Panc1 (cell line): ENCODE data around the gene ADGRF1. TPM values are rescaled to one million over a fixed set of nuclear protein-coding genes. Genes with fewer than 3 reads are reported as not detected.

Experiments
- ATAC-seq: fragments of 200-7000 bp; cut with Tn5 transposase; 2 replicates; pipeline ENCODE4 v1.9.1; 2020; ENCODE audit warnings: mild to moderate bottlenecking, moderate library complexity
- BruUV-seq: library from RNA; stranded (reverse); fragments of 400-500 nt; replicated peaks from 2 replicates; lab custom pipeline; 2021; lab: Mats Ljungman, UMichigan
- CTCF ChIA-PET: fragments of 300-600 bp; sonication (Branson Sonifier 250); formaldehyde crosslinking; loops from one replicate; lab custom pipeline; 2022; ENCODE audit warnings: antibody characterized with exemption; lab: Charles Lee
- POLR2A ChIA-PET: fragments of 300-600 bp; sonication (Branson Sonifier 250); formaldehyde crosslinking; loops from one replicate; lab custom pipeline; 2022; ENCODE audit warnings: antibody characterized with exemption; lab: Charles Lee
- DNase-seq: peaks from one replicate; pipeline ENCODE4 v3.0.0-alpha.2; 2010; ENCODE audit warnings: low read depth, low spot score
- H3K27ac ChIP-seq: 2 replicates; pipeline ENCODE4 v1.5.1; 2011; ENCODE audit warnings: mild to moderate bottlenecking, low read length, inconsistent platforms
- H3K27me3 ChIP-seq: fragments of 200-500 bp; sonication (Bioruptor generic); 2 replicates; pipeline ENCODE4 v1.6.0; 2014; ENCODE audit warnings: low read length, inconsistent platforms; ENCODE audit not compliant: control insufficient read depth, insufficient read depth
- H3K36me3 ChIP-seq: fragments of 200-500 bp; sonication (Bioruptor generic); 2 replicates; pipeline ENCODE4 v1.5.1; 2014; ENCODE audit warnings: inconsistent platforms, mild to moderate bottlenecking, low read length, moderate library complexity; ENCODE audit not compliant: control insufficient read depth, insufficient read depth
- H3K4me1 ChIP-seq: 2 replicates; pipeline ENCODE4 v1.5.1; 2011; ENCODE audit warnings: inconsistent platforms, mild to moderate bottlenecking, low read length, moderate library complexity; ENCODE audit not compliant: control insufficient read depth, insufficient read depth
- H3K4me3 ChIP-seq, 2 experiments: 2 replicates each; pipeline ENCODE4 v1.5.1; 2011 to 2012; ENCODE audit warnings: low read depth in 2 of 2, low read length in 2 of 2, mild to moderate bottlenecking in 2 of 2, inconsistent platforms in 1 of 2, moderate library complexity in 1 of 2
- H3K9me3 ChIP-seq: fragments of 200-500 bp; sonication (Bioruptor generic); 2 replicates; pipeline ENCODE4 v1.5.1; 2014; ENCODE audit warnings: low read depth, mild to moderate bottlenecking, inconsistent platforms, low read length, moderate library complexity; ENCODE audit not compliant: control insufficient read depth, insufficient read depth
- CTCF ChIP-seq: fragments of 450-650 bp; IDR thresholded peaks from 2 replicates; pipeline ENCODE4 v1.5.1; 2017; ENCODE audit warnings: mild to moderate bottlenecking
- POLR2AphosphoS5 ChIP-seq: IDR thresholded peaks from 2 replicates; pipeline ENCODE4 v1.6.1; 2012; ENCODE audit warnings: mild to moderate bottlenecking, low read depth, low read length, moderate library complexity
- REST ChIP-seq, 2 experiments: IDR thresholded peaks; 2 replicates each; pipeline ENCODE4 v1.6.1; 2011 to 2012; ENCODE audit warnings: low read depth in 2 of 2, control low read depth in 1 of 2, low read length in 1 of 2, mild to moderate bottlenecking in 1 of 2, moderate library complexity in 1 of 2; ENCODE audit not compliant: insufficient read depth in 1 of 2
- SIN3A ChIP-seq: IDR thresholded peaks from 2 replicates; pipeline ENCODE4 v1.6.1; 2012; ENCODE audit warnings: low read depth, mild to moderate bottlenecking, low read length, moderate library complexity, borderline replicate concordance; ENCODE audit not compliant: insufficient read depth
- TCF7L2 ChIP-seq: IDR thresholded peaks from 2 replicates; pipeline ENCODE4 v1.6.1; 2011; ENCODE audit warnings: mild to moderate bottlenecking, low read depth, low read length, inconsistent platforms
- in situ Hi-C: cut with HindIII; loops from 2 replicates; pipeline ENCODE4 v1.10.0; 2016; ENCODE audit warnings: low sequenced_read_pairs, low pct_unique_long_range_greater_than_20kb
- intact Hi-C: fragments of 100-400 bp; cut with micrococcal nuclease; formaldehyde crosslinking; loops from one replicate; pipeline ENCODE4 v1.10.0; 2022; ENCODE audit not compliant: unreplicated experiment
- total RNA-seq: library from RNA; stranded (reverse); gene quantifications from one replicate; pipeline ENCODE4 v1.2.1, GENCODE V29; 2021; ENCODE audit not compliant: unreplicated experiment

Gene ADGRF1
- total RNA-seq, 1 experiment from 2014 or later, result 0.95 TPM

GRCh38 chr6:46963626-46964025 is 78.5 kb downstream of the ADGRF1 start:
- intact Hi-C loops, result no loop called here
- Histone ChIP-seq H3K27me3 (no peaks in the 10 kb centered on the region; the same call in none of the 2 replicates), H3K27ac (no peak overlapping the region), H3K9me3 (no peaks in the 10 kb centered on the region), H3K4me1 (no peaks in the 10 kb centered on the region), H3K4me3 (no peak overlapping the region), H3K36me3 (no peaks in the 10 kb centered on the region)
- in situ Hi-C loops, result no loop called here
- CTCF ChIA-PET, result interaction anchor here (0.5 kb wide), 1 partner anchor 350 kb away, joined by 3 read pairs; no protein-coding TSS in a partner anchor
- no peak for ATAC-seq
- POLR2A ChIA-PET, result no interaction called here
- DNase-seq, result no peak
- TF ChIP-seq REST (IDR thresholded peaks at IDR 0.05; ENCODE audit: insufficient read depth in 1 of 2, low read depth in 2 of 2, low read length in 1 of 2) (no peak), SIN3A (no peak), CTCF (no peak), POLR2AphosphoS5 (no peak), TCF7L2 (no peak)
- no TSS peak for BruUV-seq

GRCh38 chr6:46963039-46963438 is 79.1 kb downstream of the ADGRF1 start:
- BruUV-seq, result no TSS peak
- H3K27ac ChIP-seq, result no peak overlapping the region
- ATAC-seq (no peak), DNase-seq (no peak)
- H3K36me3 ChIP-seq, result no peaks in the 10 kb centered on the region
- intact Hi-C loops, result no loop called here
- H3K4me1 ChIP-seq, result no peaks in the 10 kb centered on the region
- H3K4me3 ChIP-seq, result no peak overlapping the region
- H3K27me3 ChIP-seq, result no peaks in the 10 kb centered on the region; the same call in none of the 2 replicates
- no peak for TF ChIP-seq TCF7L2
- no peak for TF ChIP-seq CTCF
- TF ChIP-seq POLR2AphosphoS5, result no peak
- no peak for TF ChIP-seq SIN3A
- TF ChIP-seq REST (IDR thresholded peaks at IDR 0.05; ENCODE audit: insufficient read depth in 1 of 2, low read depth in 2 of 2, low read length in 1 of 2), result no peak
- in situ Hi-C loops, result no loop called here
- ChIA-PET CTCF (no interaction called here), POLR2A (no interaction called here)
- H3K9me3 ChIP-seq, result no peaks in the 10 kb centered on the region
